Breast epithelium (tissue), 3 donors: ENCODE measurements around the gene ADGRF4.

Source experiments
- POLR2A ChIP-seq: fragments of 450-650 bp; IDR thresholded peaks from one replicate; pipeline ENCODE4 v1.6.1; 2016; ENCODE audit warnings: antibody characterized with exemption, mild to moderate bottlenecking, moderate library complexity
- POLR2AphosphoS5 ChIP-seq, 3 donors: sonication (generic); formaldehyde crosslinking; IDR thresholded peaks; one replicate each; pipeline ENCODE4 v1.6.1; 2017; ENCODE audit warnings: antibody characterized with exemption in 3 of 3
- TF ChIP-seq, protein P1 (sequence below), 3 donors: fragments of 450-650 bp; IDR thresholded peaks; one replicate each; pipeline ENCODE4 v1.5.1; 2016 to 2017; ENCODE audit warnings: antibody characterized with exemption in 3 of 3, mild to moderate bottlenecking in 3 of 3, moderate library complexity in 3 of 3

DNA sequence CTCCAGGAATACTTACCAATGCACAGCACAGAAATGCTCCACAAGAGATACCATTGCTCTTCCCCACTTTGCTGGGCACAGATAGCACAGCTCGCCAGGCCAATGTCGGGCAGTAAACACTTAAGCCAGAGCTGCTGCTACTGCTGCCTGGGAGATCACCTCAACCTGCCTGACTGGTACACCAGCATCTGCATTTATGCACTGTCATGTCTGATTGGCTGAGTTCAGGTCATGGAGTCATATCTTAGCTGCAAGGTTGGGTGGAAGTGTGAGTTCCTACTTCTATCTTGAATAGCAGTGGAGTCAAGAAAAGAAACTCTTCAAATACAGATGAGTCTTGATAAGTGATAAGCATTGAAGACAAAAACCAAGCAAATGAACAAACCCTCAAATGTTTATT, 10.9 kb upstream of the ADGRF4 start:
- TF ChIP-seq POLR2A (no peak), POLR2AphosphoS5 (IDR thresholded peaks at IDR 0.05) (no peak)
- TF ChIP-seq, protein P1, sequence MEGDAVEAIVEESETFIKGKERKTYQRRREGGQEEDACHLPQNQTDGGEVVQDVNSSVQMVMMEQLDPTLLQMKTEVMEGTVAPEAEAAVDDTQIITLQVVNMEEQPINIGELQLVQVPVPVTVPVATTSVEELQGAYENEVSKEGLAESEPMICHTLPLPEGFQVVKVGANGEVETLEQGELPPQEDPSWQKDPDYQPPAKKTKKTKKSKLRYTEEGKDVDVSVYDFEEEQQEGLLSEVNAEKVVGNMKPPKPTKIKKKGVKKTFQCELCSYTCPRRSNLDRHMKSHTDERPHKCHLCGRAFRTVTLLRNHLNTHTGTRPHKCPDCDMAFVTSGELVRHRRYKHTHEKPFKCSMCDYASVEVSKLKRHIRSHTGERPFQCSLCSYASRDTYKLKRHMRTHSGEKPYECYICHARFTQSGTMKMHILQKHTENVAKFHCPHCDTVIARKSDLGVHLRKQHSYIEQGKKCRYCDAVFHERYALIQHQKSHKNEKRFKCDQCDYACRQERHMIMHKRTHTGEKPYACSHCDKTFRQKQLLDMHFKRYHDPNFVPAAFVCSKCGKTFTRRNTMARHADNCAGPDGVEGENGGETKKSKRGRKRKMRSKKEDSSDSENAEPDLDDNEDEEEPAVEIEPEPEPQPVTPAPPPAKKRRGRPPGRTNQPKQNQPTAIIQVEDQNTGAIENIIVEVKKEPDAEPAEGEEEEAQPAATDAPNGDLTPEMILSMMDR (IDR thresholded peaks at IDR 0.05): no peak
